GDM1 (cell line): ENCODE measurements around the gene VWF.

ENCODE experiments used
- DNase-seq: peaks from one replicate; lab custom pipeline; 2025; lab: John Stamatoyannopoulos, UW

The VWF gene

DNA sequence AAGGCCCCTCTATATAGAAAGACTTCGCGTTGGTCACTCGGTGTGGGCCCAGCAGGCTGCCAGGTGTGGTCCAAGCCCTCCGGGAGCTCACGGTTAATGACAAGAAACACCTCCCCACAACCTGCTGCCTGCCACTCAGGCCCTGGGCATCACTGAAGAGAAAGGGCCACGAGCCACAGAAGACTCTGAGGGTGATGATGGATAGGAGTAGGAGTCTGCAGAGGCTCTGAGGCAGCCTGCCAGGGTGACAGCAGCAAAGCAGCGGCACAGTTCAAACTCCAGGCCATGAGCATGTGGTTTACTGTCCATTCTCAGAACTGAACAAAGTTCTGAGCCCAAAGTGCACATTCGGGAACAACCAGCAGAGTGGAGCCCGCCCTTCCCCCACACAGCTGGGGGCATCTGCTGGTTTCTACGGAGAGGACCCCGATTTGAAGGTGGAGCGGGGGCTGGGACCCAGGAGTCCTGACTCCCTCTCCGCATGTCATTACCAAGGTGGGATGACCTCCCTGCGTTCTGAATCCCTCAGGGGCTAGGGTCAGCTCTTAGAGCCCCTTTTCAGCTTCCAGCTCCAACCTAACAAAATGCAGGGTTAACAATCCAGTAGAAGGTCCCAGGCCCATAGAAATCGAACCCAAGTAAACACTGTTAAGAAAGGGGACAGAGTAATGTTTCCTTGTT, 65.8 kb downstream of the VWF start:
- no peak for DNase-seq

DNA sequence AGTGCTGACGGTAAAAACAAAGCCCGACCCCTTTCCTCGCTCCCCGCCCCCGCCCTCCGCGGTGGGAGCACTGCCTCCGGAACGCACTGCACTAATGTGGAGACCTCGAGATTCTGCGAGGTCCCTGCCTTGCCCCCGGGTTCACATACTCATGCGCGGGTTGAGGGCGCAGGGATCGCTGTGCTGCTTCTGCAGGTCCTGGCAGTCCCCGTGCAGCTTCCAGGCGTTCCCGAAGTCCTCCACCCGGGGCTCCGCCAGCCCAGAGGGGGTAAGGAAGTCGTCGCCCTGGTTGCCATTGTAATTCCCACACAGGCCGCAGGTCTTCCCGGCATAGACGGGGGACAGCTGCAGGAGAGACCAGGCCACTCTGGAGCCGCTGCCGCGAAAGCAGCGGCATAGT, 66.8 kb downstream of the VWF start:
- DNase-seq, result no peak

DNA sequence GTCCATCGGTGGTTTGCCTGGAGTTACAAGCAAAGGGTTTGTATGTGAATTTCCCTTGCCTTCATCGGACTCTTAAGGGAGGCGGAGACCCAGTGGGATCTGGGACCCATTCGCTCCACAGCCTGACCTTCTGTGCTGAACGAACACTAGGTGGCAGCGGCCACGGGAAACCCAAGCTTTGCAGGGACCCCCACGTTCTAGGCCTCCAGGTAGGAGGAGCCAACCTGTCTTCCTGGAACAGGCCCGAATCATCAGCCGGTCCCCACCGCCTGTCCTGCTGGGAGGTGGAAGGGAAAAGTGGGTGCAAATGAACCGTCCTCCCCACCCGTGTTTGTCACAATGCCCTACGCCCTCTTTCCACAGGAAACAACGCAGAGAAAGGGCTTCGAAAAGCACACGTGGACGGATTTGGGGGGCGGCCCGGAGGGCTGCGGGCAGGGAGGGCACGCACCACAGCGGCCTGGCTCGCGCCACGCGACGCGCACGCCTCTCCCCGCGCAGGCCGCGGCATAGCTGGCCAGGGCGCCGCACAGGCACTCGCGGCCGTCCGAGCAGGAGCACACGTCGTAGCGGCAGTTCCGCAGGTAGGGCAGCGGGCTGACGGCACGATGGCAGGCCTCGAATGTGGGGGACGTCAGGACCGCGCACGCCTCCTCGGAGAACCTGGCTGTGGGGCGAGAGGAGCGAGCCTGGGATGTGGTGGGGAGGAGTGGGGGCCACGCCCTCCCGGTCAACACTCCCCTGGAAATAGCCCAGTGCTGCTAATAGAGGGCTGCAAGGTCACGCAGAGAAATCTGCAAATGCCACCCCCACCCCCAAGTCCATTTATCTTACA, 67.8 kb downstream of the VWF start:
- DNase-seq, result no peak

DNA sequence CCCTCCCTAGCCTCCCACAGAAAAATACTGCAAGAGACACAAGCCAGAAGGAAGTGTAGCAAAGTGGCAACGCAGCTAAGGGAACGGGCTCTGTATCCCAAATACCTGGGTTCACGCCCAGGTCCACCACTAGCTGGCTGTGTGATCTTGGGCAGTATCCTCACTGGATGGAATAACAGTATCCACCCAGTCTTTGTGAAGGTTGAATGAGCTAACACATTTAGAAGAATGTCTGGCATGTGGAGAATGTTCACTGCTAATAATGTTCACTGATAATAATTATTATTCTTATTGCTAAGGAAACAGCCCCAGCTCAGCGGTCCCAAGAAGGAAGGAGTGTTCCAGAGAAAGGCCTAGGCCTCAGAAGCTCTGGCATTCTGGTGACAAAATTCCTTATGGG, 70.9 kb downstream of the VWF start:
- DNase-seq, result no peak

DNA sequence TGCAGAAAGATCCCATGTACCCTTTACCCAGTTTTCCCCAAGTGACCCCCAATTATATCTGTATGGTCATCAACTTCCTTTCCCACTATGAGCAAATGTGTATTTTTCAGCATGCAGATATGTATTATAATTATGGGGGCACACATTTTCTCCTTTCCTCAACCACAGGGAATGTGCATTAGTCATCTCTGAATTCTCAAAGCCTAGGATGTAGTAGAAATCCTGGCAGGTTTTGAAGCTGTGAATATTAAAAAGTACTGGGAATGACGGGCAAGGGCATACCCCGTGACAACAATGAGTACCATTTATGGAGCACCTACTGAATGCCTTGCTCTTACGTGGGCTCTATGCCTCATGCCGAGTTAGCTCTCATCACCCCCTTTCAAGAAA, 71.5 kb downstream of the VWF start:
- DNase-seq, result no peak

DNA sequence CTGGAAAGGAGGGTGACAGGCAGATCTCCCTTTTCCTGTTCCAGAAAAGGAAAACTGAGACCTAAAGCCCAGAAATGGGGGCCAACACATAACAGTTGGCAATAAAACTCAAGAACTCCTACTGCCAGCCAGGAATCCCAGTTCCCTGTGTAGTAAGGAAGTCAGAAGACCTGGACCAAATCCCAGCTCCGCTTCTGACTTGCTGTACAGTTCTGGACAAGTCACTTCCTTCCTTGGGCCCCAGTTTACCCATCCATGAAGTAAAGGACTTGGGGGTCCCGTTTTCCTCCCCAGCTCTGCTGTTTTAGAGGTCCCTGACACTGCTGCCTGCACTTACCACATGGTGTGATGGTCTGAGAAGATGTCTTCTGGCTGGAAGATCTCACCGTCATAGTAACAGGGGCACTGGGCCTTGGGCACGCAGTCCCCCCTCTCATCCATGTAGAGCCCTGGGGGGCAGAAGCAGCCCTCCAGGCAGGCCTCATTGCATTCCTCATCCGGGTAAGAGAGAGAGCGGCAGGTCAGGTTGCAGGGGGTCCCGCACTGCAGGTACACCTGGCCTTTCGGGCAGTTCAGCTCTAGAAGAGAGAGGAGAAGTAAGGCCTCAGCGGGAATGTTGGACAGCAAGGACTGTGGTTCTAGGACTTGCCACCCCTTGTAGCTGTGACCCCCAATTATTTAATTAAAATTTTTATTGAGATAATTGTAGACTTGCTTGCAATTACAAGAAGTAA, 72.1 kb downstream of the VWF start:
- DNase-seq, result no peak

DNA sequence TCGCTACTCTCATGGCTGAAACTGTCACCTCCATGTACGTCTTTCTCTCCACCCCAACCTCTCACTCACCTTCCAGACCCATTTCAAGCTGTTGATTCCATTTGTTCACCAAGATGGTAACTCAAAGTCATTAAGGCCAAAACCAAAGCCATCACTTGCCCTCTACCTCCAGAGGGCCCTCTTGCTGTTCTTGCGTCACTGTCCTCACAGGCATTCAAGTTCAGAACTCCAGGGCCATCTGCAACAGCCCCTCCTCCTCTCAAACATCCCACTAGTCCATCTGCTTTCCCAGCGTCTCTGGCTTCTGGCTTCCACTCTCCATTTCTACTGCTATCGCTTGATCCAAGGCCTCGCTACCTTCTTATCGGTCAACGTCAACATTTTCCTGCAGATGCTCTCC, 74.5 kb downstream of the VWF start:
- no peak for DNase-seq

DNA sequence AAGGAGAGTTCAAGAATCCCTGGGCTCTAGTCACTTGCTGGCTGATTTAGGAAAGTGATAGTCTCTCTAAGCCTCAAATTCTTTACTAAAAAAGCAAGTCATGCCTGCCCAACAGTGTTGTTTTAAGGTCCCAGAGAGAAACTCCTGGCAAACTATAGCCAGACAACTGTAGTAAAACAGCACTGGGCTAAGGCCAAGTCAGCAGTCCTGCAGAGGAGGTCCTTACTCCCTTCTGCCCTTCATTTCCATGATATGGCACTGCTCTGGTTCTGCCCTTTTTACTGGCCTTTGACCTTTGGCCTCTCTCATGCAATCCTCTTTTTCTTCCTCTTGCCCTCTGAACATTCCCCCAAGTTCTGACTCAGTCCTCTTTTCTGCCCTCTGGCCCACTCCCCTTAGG, 74.9 kb downstream of the VWF start:
- no peak for DNase-seq

DNA sequence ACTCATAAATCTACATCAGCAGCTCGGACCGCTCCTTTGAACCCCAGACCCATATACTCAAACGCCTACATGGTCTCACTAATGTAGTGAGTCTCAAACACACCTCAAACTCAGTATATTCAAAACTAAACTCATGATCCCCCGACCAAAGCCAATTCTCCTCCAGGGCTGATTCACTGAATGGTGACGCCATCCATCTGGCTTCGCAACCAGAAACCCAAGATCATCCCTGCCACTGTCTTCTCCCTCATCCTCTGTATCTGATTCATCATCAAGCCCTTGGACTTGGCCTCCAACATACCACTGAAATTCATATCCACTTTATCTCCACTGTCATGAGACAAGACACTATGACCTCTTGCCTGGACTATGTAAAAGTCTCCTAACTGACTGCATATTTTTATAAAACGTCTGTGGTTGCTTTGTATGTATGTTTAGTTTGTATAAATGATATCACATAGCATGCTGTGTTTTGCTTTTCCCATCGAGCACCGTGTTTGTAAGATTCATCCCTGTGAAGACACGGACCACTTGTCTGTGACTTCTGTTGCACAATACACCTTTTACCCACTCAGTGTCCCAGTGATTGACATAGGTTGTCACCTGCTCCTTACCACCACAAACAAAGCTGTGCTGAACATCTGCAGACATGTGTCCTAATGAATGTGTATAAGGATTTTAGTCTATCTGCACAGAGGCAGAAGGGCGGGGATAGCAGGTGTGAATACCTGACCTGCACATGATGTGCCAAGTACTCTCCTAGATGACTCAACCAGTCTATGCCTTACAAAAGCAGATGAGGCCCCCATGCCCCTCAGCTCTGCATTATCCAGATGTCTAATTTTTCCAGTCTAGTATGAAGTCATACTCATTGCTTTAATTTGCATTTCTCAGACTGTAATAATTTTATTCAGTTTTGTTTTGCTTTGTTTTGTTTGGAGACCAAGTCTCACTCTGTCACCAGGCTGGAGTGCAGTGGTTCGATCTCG, 76.9 kb downstream of the VWF start:
- no peak for DNase-seq

DNA sequence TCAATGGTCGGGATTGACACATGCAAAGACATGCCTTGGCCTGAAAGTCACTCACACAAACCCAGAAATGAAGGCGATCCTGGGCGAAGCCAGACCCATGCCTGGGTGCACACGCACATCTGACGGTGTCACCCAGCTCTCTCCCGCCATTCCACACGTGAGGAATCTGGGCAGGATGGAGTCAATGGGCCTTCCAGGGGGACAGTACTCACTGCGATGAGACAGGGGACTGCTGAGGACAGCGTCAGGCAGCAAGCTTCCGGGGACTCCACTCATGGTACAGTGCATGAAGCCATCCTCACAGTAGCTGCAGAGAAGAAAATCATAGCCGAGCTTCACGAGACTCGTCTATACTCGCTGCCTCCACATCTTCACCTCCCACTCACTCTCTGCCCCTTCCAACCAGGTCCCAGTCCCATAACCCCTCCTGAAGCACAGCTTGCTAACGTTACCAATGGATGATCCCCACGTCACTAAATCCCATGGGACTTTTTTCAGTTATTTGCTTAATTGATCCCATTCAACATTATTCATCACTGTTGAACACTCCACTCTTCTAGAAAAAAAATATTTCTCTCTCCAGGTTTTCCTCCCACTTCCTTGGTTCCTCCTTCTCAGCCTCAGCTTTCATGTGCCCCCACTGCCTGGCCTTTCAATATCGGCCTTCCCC, 77.8 kb downstream of the VWF start:
- no peak for DNase-seq

DNA sequence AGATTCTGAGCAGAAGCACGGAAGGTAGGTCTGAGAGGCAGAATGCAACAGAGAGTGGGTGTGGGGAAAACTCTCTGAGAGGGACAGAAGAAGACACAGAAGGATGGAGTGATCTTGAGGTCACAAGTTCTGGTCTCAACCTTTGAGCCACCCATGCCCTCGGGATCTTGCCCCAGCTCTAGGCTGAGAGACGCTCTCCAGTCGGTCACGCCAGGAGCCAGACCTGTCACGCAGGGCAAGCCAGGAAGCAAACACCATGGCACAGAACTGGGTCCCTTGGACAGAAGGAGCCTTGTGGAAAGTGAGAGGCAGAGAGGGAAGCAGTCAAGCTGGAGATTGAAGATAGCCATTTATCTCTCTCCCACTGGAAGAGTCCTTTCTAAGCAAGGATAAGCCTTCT, 79.0 kb downstream of the VWF start:
- no peak for DNase-seq

DNA sequence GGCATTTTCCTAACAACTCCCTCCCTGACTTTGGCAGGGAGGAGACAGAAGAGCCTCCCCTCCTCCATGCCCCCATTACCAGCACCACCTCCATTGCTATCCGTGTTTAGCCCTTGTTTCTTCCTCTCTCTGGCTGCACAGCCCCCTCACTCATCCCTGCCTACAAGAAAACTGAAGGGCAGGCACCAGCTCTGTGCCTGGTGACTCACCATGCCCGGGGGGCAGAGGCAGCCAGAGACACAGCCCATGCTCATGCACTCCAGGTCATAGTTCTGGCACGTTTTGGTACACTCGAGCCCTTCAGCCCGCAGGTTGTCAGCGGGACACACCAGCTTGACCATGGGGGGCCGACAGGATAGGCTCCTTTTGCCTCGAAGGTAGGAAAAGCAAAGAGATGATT, 80.4 kb downstream of the VWF start:
- DNase-seq, result no peak

DNA sequence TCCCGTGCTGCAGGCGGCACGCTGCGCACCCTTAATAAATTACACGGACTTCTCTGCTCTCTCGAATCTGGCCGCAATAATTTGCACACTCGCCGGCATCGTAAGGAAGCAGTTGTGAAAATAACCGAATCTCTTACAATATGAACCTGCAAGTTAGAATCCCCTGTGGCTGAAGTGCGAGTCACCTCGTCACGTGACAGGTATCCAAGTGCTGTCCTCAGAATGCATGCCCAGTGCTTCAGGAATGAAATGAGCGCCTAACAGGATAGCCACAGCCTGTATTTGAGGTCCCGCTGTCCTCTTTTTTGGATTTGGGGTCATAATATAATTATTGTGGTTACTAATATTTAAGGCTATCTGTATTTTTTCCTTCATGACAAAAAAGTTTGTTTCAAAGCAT, 82.0 kb downstream of the VWF start:
- DNase-seq, result no peak

DNA sequence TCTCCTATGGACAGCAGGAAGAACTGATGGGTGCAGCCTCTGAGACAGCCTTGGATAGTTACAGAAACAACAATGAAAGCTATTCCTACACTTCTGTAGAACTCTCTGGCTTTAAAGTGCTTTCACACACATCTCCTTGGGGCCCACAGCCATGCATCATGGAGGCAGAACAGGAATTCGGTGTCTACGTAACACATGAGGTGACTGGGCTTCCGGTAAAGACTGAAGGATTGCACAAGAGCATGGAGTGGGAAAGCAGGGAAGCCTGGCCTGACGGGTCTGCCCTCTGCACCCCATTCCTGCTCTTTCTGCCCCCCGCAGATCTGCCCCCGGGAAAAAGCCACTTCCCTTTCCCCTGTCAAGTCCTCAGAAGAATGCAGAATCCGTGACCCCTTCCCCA, 82.6 kb downstream of the VWF start:
- DNase-seq, result no peak

DNA sequence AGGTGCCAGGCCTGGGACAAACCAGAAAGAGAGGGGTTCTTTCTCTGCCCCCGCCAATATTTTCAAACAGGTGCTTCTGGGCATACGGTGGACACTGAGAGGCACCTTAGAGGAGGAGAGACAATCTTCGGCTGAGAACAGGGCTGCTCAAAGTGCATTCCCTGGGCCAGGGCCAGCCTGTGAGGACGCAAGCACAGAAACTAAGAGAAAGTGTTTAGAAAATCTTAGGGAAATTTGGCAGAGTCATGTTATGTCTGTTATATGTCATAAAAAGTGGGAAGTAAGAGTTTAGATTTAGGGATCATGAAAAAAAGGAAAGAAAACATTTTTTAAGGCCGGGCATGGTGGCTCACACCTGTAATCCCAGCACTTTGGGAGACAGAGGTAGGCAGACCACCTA, 83.7 kb downstream of the VWF start:
- no peak for DNase-seq

DNA sequence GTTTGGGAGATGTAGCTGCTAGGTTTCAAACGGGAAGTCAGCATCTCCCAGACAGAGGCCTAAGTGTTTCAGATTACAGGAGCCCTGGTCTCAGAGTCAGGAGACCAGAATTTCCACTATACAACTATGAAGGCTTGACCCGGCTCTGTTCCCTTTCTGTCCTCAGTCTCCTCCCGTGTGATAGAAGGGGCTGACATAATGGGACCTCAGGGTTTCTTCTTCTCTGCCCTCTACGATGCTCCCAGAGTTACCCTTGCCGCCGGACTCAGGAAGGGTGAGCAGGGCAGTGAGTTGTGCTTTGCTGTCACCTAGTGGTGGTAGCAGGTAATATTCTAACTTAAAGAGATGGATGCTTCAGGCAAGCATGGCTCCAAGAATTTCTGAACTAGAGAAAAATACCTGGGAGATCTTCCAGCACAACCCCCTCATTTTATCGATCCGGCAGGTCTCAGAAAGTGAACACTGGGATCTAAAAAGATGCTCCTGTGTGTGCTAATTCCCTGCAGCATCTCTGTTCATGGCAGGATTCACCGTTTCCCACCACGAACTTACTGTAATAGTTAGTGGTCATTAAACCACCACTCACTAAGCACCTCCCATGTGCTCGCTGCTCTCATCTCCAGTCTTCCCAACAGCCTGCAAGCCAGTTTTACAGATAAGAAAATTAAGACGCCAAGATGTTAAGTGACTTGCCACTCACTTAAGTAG, 84.4 kb downstream of the VWF start:
- DNase-seq, result peak; percentile 34

DNA sequence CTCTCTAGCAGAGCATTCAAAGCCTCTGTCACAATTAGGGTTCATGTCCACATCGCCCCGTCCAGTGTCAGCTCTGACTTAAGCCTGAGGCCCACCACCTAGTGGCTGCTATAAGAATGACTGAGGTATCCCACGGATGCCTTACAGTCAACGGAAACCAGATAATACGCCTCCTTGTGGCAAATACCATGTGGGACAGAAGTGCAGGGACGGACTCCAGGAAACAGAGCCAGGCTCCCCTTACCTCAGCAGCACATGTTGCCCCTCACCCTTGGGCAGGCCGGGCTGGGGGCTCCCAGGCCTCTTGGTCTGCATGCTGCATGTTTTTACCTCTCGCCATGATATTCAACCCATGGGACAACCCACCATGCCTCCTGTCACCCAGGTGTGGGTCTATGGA, 86.3 kb downstream of the VWF start:
- DNase-seq, result peak; percentile 37

DNA sequence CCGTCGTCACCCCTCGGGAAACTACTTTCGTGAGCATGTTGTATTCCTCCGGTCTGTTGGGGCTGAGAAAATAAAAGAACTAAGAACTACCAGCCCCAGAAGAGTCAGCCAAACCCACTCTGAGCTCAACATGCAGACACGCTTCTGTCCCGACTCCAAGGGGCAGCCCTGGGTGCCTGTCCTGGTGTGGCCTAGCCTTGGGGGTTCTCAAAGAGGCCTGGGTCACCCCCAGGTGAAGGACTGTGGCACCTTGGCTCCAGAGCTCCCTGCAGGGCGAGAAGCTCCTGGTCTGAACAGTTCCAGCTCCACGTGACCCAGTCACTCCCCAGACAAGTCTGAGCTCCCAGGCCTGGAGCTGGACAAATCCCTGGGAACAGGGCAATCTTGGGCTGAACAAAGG, 87.0 kb downstream of the VWF start:
- DNase-seq, result no peak

DNA sequence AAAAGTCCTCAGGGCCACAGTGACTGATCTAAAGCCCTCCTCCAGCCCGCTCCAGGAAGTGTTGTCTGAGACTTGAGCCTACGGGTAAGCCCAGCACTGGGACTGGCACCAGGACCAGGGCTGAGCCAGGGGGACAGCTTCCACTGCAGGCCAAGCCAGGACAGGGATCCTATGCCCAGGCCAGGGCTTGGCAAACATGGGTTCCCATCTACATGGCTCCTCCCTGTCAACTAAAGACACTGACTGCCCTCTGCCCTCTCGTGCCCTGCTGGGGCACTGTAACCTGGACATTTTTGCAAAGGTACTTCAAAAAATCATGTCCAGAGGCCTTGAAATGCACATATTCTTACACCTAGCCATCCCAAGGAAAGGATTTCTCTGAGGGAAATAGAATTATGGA, 88.0 kb downstream of the VWF start:
- DNase-seq, result no peak

DNA sequence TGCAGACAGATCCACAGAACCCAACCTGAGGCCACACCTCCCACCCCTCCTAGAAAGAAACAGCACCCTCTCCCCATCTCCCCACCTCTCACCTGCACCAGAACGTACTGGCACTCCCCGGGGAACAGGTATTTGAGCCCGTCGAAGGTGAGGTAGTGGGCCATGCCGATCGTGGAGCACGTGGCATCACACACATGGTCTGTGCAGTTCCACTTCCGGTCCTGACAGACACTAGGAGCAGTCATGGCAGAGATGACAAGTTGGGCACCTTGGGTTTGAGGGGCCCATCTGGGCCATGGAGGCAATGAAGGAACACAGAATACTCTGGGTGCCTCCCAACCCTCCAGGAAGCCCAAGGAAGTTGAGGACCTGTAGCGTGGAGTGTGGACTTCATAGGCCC, 89.9 kb downstream of the VWF start:
- no peak for DNase-seq

DNA sequence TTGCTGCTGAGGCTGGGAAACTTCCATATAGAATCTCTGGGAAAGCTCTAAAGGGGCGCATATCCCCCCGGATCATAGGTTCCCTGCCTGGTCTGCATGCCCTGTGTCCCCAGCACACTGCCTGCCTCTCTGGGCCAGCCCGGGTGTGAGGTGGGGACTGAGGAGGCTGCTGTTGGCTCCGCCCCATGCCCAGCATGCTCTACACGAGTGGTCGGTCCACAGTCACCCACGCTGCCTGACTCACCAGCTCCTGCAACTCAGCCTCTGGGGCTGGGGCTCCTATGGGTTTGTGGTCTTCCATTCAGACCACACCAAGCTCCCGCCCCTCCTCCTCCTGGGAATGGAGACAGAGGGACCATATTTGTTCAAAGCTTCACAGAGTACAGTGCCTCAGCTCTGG, 90.9 kb downstream of the VWF start:
- DNase-seq, result no peak
